Neutrophil (primary cell): Measurements from ENCODE around the gene LZTR1.

Source experiments
- H3K27ac ChIP-seq: fragments of 200-600 bp; sonication (generic); 2 replicates; pipeline ENCODE4 v1.5.1; 2016; ENCODE audit warnings: mild to moderate bottlenecking, moderate library complexity
- H3K27me3 ChIP-seq: fragments of 200-600 bp; sonication (generic); 2 replicates; pipeline ENCODE4 v1.6.0; 2016; ENCODE audit warnings: mild to moderate bottlenecking
- H3K36me3 ChIP-seq: fragments of 200-600 bp; sonication (generic); 2 replicates; pipeline ENCODE4 v1.5.1; 2017
- H3K4me1 ChIP-seq, 2 experiments: fragments of 200-600 bp in 1 of 2; sonication (generic) in 1 of 2; 1 replicate in 1 of 2; 2 replicates in 1 of 2; pipeline versions ENCODE4 v1.5.1 to v1.6.1; 2013 to 2016; ENCODE audit warnings: low read depth in 1 of 2, low read length in 1 of 2, mild to moderate bottlenecking in 1 of 2, moderate library complexity in 1 of 2; ENCODE audit not compliant: control insufficient read depth in 1 of 2, insufficient read depth in 1 of 2
- H3K4me3 ChIP-seq, 2 experiments: fragments of 200-600 bp in 1 of 2; sonication (generic) in 1 of 2; 1 replicate in 1 of 2; 2 replicates in 1 of 2; pipeline ENCODE4 v1.5.1; 2013 to 2016; ENCODE audit warnings: low read depth in 1 of 2, low read length in 1 of 2, mild to moderate bottlenecking in 1 of 2, moderate library complexity in 1 of 2
- H3K9me3 ChIP-seq: fragments of 200-600 bp; sonication (generic); 2 replicates; pipeline ENCODE4 v1.5.1; 2016
- TF ChIP-seq, protein P1 (sequence below): fragments of 200-600 bp; sonication (generic); IDR thresholded peaks from 2 replicates; pipeline ENCODE4 v1.5.1; 2016; ENCODE audit warnings: antibody characterized with exemption

LZTR1 gene

DNA sequence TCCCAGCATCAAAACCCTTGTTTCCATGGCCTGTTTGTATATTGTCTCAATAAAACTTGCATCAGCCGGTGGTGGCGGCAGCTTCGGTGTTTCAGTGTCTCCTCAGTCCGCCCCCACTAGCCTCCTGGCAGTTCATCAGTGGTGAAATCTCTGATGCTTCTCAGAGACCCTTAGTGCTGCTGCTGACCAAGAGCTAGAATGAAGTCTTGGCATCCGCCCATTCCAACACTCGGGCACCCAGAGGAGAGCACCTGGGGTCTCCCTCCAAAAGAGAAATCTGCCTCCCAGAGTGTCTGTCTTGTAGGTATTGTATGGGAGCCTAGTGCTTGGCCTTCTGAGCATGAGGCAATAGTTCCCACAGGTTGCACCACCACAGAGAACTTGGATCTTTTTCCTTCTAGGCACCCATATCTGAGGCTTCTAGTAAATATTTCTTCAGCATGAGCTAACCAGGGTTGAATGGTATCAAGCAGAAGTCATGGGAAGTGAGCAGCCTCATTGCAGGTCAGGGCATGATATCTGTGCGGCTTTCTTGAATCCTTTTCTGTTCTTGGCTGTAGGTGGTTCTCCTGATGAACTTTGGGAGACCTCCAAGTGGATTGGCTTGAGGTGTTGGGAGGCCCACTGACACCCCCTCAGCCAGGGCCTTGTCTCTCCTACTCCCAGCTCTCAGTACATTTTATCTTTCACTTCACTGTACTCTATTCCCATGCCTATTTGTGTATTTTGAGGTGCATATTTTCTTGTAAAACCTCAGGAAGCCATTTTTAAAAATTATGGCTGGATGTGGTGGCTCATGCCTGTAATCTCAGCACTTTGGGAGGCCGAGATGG lies 28.2 kb upstream of the LZTR1 start:
- Histone ChIP-seq H3K36me3 (peaks cover 51% of the 10 kb centered on the region), H3K27ac (no peak overlapping the region), H3K4me1 (peaks cover 14 to 19% of the 10 kb centered on the region in 2 experiments), H3K4me3 (no peak overlapping the region), H3K9me3 (no peaks in the 10 kb centered on the region), H3K27me3 (peaks cover 9% of the 10 kb centered on the region)
- TF ChIP-seq, protein P1, sequence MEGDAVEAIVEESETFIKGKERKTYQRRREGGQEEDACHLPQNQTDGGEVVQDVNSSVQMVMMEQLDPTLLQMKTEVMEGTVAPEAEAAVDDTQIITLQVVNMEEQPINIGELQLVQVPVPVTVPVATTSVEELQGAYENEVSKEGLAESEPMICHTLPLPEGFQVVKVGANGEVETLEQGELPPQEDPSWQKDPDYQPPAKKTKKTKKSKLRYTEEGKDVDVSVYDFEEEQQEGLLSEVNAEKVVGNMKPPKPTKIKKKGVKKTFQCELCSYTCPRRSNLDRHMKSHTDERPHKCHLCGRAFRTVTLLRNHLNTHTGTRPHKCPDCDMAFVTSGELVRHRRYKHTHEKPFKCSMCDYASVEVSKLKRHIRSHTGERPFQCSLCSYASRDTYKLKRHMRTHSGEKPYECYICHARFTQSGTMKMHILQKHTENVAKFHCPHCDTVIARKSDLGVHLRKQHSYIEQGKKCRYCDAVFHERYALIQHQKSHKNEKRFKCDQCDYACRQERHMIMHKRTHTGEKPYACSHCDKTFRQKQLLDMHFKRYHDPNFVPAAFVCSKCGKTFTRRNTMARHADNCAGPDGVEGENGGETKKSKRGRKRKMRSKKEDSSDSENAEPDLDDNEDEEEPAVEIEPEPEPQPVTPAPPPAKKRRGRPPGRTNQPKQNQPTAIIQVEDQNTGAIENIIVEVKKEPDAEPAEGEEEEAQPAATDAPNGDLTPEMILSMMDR: no peak

GRCh38 chr22:20955548-20955947 lies 26.5 kb upstream of the LZTR1 start:
- Histone ChIP-seq H3K27me3 (peaks cover 9% of the 10 kb centered on the region), H3K4me3 (no peak overlapping the region), H3K4me1 (peaks cover 14 to 19% of the 10 kb centered on the region in 2 experiments), H3K9me3 (no peaks in the 10 kb centered on the region), H3K27ac (no peak overlapping the region), H3K36me3 (peaks cover 36% of the 10 kb centered on the region)
- TF ChIP-seq, protein P1: no peak

- Histone ChIP-seq H3K27me3 (peaks cover 9% of the 10 kb centered on the region), H3K9me3 (no peaks in the 10 kb centered on the region), H3K4me1 (peaks cover 14 to 19% of the 10 kb centered on the region in 2 experiments), H3K4me3 (peak overlapping the region; percentile 61 to 72), H3K27ac (no peak overlapping the region), H3K36me3 (peaks cover 26% of the 10 kb centered on the region)
- TF ChIP-seq, protein P1: no peak
These were observed 25.6 kb upstream of the LZTR1 start for GRCh38 chr22:20956258-20957101.

GRCh38 chr22:20957102-20957682 lies 24.9 kb upstream of the LZTR1 start:
- Histone ChIP-seq H3K4me1 (peaks cover 14 to 22% of the 10 kb centered on the region in 2 experiments), H3K27ac (no peak overlapping the region), H3K27me3 (peaks cover 9% of the 10 kb centered on the region), H3K9me3 (no peaks in the 10 kb centered on the region), H3K4me3 (peak overlapping the region; percentile 61 to 72), H3K36me3 (peaks cover 19% of the 10 kb centered on the region)
- TF ChIP-seq, protein P1: no peak

GRCh38 chr22:20957683-20958431 lies 24.2 kb upstream of the LZTR1 start:
- H3K27ac ChIP-seq: no peak overlapping the region
- H3K27me3 ChIP-seq: peaks cover 9% of the 10 kb centered on the region
- peaks cover 13% of the 10 kb centered on the region for H3K36me3 ChIP-seq
- TF ChIP-seq, protein P1: no peak
- no peaks in the 10 kb centered on the region for H3K9me3 ChIP-seq
- peak overlapping the region; percentile 61 to 72 for H3K4me3 ChIP-seq
- peaks cover 14 to 22% of the 10 kb centered on the region in 2 experiments for H3K4me1 ChIP-seq
